ENCODE results near the gene ULK4.

DNA sequence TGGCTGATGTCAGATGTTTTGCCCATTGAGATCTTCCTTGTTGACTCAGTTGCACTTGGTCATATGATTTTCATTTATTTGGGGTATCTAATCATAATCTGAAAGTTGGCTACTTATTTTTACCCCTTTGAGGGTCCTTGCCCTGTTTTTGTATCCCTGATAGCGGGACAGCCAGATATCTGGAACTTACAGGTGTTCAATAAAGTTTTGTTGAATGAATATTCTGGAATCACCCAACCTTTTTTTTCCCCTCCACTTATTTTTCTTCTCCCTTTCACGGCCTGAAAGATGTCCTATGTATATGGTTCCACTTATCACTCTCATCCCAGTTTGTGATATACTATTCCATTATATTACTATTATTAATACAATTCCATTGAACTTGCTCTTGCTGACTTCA, 749.8 kb downstream of the ULK4 start:
- TF ChIP-seq CTCF (IDR thresholded peaks at IDR 0.05; ENCODE audit: control extremely low read depth in 1 of 3, insufficient read depth in 1 of 3, low read depth in 1 of 3, low read length in 3 of 3) (no peak), CEBPB (IDR thresholded peaks at IDR 0.05; ENCODE audit: low read depth, low read length) (no peak), ZNF274 (IDR thresholded peaks at IDR 0.05; ENCODE audit: borderline replicate concordance, extremely low read depth, low read length) (no peak), POLR2A (IDR thresholded peaks at IDR 0.05; ENCODE audit: control extremely low read depth in 1 of 2, low read depth in 2 of 2, low read length in 2 of 2) (no peak), NRF1 (IDR thresholded peaks at IDR 0.05; ENCODE audit: low read depth, low read length) (no peak), GABPA (IDR thresholded peaks at IDR 0.05; ENCODE audit: borderline replicate concordance, insufficient read depth, low read length) (no peak), RAD21 (IDR thresholded peaks at IDR 0.05 in 1 of 2, conservative IDR thresholded peaks at IDR 0.05 in 1 of 2; ENCODE audit: low read depth in 2 of 2, low read length in 2 of 2) (no peak), BCL11A (IDR thresholded peaks at IDR 0.05; ENCODE audit: low read depth in 2 of 2, low read length in 2 of 2) (no peak), EP300 (IDR thresholded peaks at IDR 0.05; ENCODE audit: borderline replicate concordance in 1 of 2, low read depth in 2 of 2, low read length in 2 of 2) (no peak)

All from H1 (cell line).